Breast epithelium (tissue), 3 donors: ENCODE measurements around the gene GPC5.

Source experiments
- CTCF ChIP-seq, 3 donors: fragments of 450-650 bp; IDR thresholded peaks; one replicate each; pipeline ENCODE4 v1.5.1; 2016 to 2017; ENCODE audit warnings: antibody characterized with exemption in 3 of 3, mild to moderate bottlenecking in 3 of 3, moderate library complexity in 3 of 3
- POLR2A ChIP-seq: fragments of 450-650 bp; IDR thresholded peaks from one replicate; pipeline ENCODE4 v1.6.1; 2016; ENCODE audit warnings: antibody characterized with exemption, mild to moderate bottlenecking, moderate library complexity
- POLR2AphosphoS5 ChIP-seq, 3 donors: sonication (generic); formaldehyde crosslinking; IDR thresholded peaks; one replicate each; pipeline ENCODE4 v1.6.1; 2017; ENCODE audit warnings: antibody characterized with exemption in 3 of 3

- TF ChIP-seq CTCF (IDR thresholded peaks at IDR 0.05) (no peak), POLR2A (no peak), POLR2AphosphoS5 (IDR thresholded peaks at IDR 0.05) (no peak)
These were observed 173.3 kb downstream of the GPC5 start for GRCh38 chr13:91571681-91572080.
